ENCODE results near the gene TUB.

TUB gene

GRCh38 chr11:8098879-8099278 is 17.9 kb downstream of the TUB start:
- TF ChIP-seq, protein P1, sequence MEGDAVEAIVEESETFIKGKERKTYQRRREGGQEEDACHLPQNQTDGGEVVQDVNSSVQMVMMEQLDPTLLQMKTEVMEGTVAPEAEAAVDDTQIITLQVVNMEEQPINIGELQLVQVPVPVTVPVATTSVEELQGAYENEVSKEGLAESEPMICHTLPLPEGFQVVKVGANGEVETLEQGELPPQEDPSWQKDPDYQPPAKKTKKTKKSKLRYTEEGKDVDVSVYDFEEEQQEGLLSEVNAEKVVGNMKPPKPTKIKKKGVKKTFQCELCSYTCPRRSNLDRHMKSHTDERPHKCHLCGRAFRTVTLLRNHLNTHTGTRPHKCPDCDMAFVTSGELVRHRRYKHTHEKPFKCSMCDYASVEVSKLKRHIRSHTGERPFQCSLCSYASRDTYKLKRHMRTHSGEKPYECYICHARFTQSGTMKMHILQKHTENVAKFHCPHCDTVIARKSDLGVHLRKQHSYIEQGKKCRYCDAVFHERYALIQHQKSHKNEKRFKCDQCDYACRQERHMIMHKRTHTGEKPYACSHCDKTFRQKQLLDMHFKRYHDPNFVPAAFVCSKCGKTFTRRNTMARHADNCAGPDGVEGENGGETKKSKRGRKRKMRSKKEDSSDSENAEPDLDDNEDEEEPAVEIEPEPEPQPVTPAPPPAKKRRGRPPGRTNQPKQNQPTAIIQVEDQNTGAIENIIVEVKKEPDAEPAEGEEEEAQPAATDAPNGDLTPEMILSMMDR (IDR thresholded peaks at IDR 0.05; ENCODE audit: insufficient read depth, low read depth, low read length, missing control alignments), result no peak
- DNase-seq (ENCODE audit: low read depth), result no peak

DNA sequence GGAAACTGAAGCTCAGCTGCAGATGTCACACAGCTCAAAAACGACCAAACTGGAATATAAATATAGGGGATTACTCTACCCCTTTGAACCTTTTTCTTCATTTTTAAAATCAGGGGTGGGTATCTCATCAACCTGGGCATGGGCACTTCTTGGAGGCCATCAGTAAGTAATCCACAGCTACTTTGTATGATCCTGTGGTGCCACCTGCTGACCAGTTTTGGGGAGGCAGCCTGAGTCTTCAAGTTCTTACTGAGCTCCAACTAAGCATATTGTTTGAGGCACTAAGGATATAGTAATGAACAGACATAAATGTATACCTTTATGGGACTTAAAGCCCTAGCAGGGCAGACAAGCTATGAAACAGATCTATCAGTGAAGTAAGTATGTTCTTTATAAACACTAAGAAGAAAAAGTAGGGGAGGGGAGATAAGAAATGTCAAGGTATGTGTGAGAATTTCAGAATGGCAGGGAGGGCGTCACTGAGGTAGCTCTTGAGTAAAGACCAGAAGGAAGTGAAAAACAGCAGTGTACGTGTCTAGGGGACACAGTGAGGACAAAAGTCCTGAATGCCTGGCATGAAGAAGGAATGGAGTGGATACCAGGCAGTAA is 18.4 kb downstream of the TUB start:
- TF ChIP-seq, protein P1 (IDR thresholded peaks at IDR 0.05; ENCODE audit: insufficient read depth, low read depth, low read length, missing control alignments), result peak; percentile 76
- DNase-seq (ENCODE audit: low read depth), result peak; percentile 77
- no peak overlapping the region for H3K4me3 ChIP-seq (ENCODE audit: low read depth, low read length)

More at GRCh38 chr11:8098879-8099278, 17.9 kb downstream of the TUB start:
- H3K4me3 ChIP-seq (ENCODE audit: low read depth, low read length), result no peak overlapping the region

GRCh38 chr11:8100158-8100557 is 19.1 kb downstream of the TUB start:
- TF ChIP-seq, protein P1 (IDR thresholded peaks at IDR 0.05; ENCODE audit: insufficient read depth, low read depth, low read length, missing control alignments), result no peak
- DNase-seq (ENCODE audit: low read depth), result no peak
- no peak overlapping the region for H3K4me3 ChIP-seq (ENCODE audit: low read depth, low read length)

GRCh38 chr11:8100605-8101004 is 19.6 kb downstream of the TUB start:
- H3K4me3 ChIP-seq (ENCODE audit: low read depth, low read length), result no peak overlapping the region
- DNase-seq (ENCODE audit: low read depth), result no peak
- TF ChIP-seq, protein P1 (IDR thresholded peaks at IDR 0.05; ENCODE audit: insufficient read depth, low read depth, low read length, missing control alignments), result no peak

- DNase-seq (ENCODE audit: low read depth), result no peak
- TF ChIP-seq, protein P1 (IDR thresholded peaks at IDR 0.05; ENCODE audit: insufficient read depth, low read depth, low read length, missing control alignments), result no peak
- H3K4me3 ChIP-seq (ENCODE audit: low read depth, low read length), result no peak overlapping the region
Measured at GRCh38 chr11:8101421-8101820, 20.4 kb downstream of the TUB start.

DNA sequence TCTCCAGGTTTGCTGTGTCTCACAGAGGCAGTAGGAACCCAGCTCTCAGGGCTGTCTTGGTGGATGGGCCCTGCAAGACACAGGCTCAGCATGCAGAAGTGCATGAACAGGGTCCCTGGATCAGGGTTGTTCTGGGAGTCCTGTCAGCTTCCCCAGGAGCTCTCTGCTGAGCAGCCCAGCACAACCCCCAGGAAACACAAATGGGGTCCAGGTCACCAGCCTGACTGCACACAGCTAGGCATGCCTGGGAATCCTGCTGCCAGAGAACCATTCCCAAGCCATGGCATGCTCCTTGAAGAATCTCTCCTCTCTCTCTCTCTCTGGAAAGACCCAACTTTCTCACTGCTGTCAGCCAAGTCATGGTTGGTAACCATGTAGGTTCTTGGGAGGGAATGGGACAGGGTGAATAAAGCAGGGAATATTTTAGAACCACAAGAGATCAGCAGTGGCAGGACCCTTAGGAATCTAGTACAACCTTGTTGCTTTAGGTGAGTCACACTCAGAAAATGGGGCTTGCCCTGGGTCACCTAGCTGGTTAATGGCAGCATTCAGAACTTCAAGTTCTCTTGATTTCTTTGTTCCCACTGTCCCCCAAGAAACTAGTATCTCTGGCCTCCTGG is 21.4 kb downstream of the TUB start:
- DNase-seq (ENCODE audit: low read depth), result no peak
- TF ChIP-seq, protein P1 (IDR thresholded peaks at IDR 0.05; ENCODE audit: insufficient read depth, low read depth, low read length, missing control alignments), result no peak

GRCh38 chr11:8102965-8103364 is 22.0 kb downstream of the TUB start:
- TF ChIP-seq, protein P1 (IDR thresholded peaks at IDR 0.05; ENCODE audit: insufficient read depth, low read depth, low read length, missing control alignments), result no peak
- no peak for DNase-seq (ENCODE audit: low read depth)
- no peak overlapping the region for H3K4me3 ChIP-seq (ENCODE audit: low read depth, low read length)

More for the DNA sequence above, 21.4 kb downstream of the TUB start:
- H3K4me3 ChIP-seq (ENCODE audit: low read depth, low read length), result no peak overlapping the region
